Liver (tissue), 9 donors: ENCODE data around the gene LRRFIP1. TPM values are rescaled to one million over a fixed set of nuclear protein-coding genes. Genes with fewer than 3 reads are reported as not detected.
A peak's percentile ranks its signal among the peaks of the same experiment; 100 is the strongest.

Experiments used
- DNase-seq: peaks from one replicate; pipeline ENCODE4 v3.0.0-alpha.2; 2017; ENCODE audit warnings: low spot score
- H3K27ac ChIP-seq, 2 donors: one replicate each; pipeline ENCODE4 v1.7.0; 2013; ENCODE audit warnings: inconsistent platforms in 2 of 2, low read length in 2 of 2, control low read depth in 1 of 2, low read depth in 1 of 2, mild to moderate bottlenecking in 1 of 2
- H3K27me3 ChIP-seq, 4 donors: one replicate each; pipeline versions ENCODE4 v1.6.1 to v1.7.0; 2013; ENCODE audit warnings: low read length in 3 of 4, inconsistent platforms in 1 of 4, mild to moderate bottlenecking in 1 of 4, moderate library complexity in 1 of 4; ENCODE audit not compliant: control insufficient read depth in 4 of 4, insufficient read depth in 4 of 4
- H3K36me3 ChIP-seq, 4 donors: one replicate each; pipeline versions ENCODE4 v1.6.1 to v1.7.0; 2013; ENCODE audit warnings: low read length in 3 of 4, mild to moderate bottlenecking in 3 of 4, low read depth in 1 of 4, moderate library complexity in 1 of 4; ENCODE audit not compliant: control insufficient read depth in 4 of 4, insufficient read depth in 3 of 4
- H3K4me1 ChIP-seq, 4 donors: one replicate each; pipeline versions ENCODE4 v1.6.1 to v1.7.0; 2013; ENCODE audit warnings: low read length in 3 of 4, mild to moderate bottlenecking in 3 of 4, moderate library complexity in 1 of 4; ENCODE audit not compliant: control insufficient read depth in 4 of 4, insufficient read depth in 4 of 4
- H3K4me3 ChIP-seq, 3 donors: one replicate each; pipeline versions ENCODE4 v1.6.1 to v1.7.0; 2013; ENCODE audit warnings: low read length in 3 of 3, control low read depth in 1 of 3, low read depth in 1 of 3, mild to moderate bottlenecking in 1 of 3
- H3K9ac ChIP-seq, 2 donors: one replicate each; pipeline ENCODE4 v1.7.0; 2013; ENCODE audit warnings: low read length in 2 of 2, mild to moderate bottlenecking in 2 of 2, moderate library complexity in 2 of 2, control low read depth in 1 of 2, low read depth in 1 of 2
- H3K9me3 ChIP-seq, 4 donors: one replicate each; pipeline versions ENCODE4 v1.6.1 to v1.7.0; 2013; ENCODE audit warnings: low read length in 3 of 4; ENCODE audit not compliant: control insufficient read depth in 4 of 4
- ATF3 ChIP-seq: IDR thresholded peaks from 2 replicates; pipeline ENCODE4 v1.6.1; 2016; ENCODE audit warnings: antibody characterized with exemption
- CTCF ChIP-seq: fragments of 150-350 bp; IDR thresholded peaks from 2 replicates; pipeline ENCODE4 v1.5.1; 2017; ENCODE audit warnings: improper control_type of control experiment, low read depth, low read length; ENCODE audit not compliant: missing input control
- EGR1 ChIP-seq, 2 donors: IDR thresholded peaks; 2 replicates each; pipeline ENCODE4 v1.6.1; 2016 to 2018; ENCODE audit warnings: antibody characterized with exemption in 2 of 2, low read depth in 2 of 2
- FOXA1 ChIP-seq: IDR thresholded peaks from 2 replicates; pipeline ENCODE4 v1.6.1; 2016; ENCODE audit warnings: antibody characterized with exemption
- FOXA2 ChIP-seq: IDR thresholded peaks from 2 replicates; pipeline ENCODE4 v1.6.1; 2016; ENCODE audit warnings: antibody characterized with exemption
- GABPA ChIP-seq, 2 donors: IDR thresholded peaks in 1 of 2; conservative IDR thresholded peaks in 1 of 2; 2 replicates each; pipeline ENCODE4 v1.6.1; 2016; ENCODE audit warnings: antibody characterized with exemption in 2 of 2, mild to moderate bottlenecking in 1 of 2, moderate library complexity in 1 of 2
- HNF4A ChIP-seq, 2 donors: conservative IDR thresholded peaks; 2 replicates each; pipeline ENCODE4 v1.6.1; 2016; ENCODE audit warnings: antibody characterized with exemption in 2 of 2, mild to moderate bottlenecking in 2 of 2
- HNF4G ChIP-seq: IDR thresholded peaks from 2 replicates; pipeline ENCODE4 v1.6.1; 2016; ENCODE audit warnings: antibody characterized with exemption
- JUND ChIP-seq, 2 donors: IDR thresholded peaks; 2 replicates each; pipeline ENCODE4 v1.6.1; 2016; ENCODE audit warnings: antibody characterized with exemption in 2 of 2
- MAX ChIP-seq: IDR thresholded peaks from 2 replicates; pipeline ENCODE4 v1.6.1; 2016; ENCODE audit warnings: antibody characterized with exemption
- NR2F2 ChIP-seq: IDR thresholded peaks from 2 replicates; pipeline ENCODE4 v1.6.1; 2016; ENCODE audit warnings: antibody characterized with exemption
- RAD21 ChIP-seq, 2 donors: IDR thresholded peaks; 2 replicates each; pipeline ENCODE4 v1.6.1; 2016; ENCODE audit warnings: antibody characterized with exemption in 2 of 2, mild to moderate bottlenecking in 2 of 2
- REST ChIP-seq: IDR thresholded peaks from 2 replicates; pipeline ENCODE4 v1.6.1; 2016; ENCODE audit warnings: antibody characterized with exemption, mild to moderate bottlenecking
- RXRA ChIP-seq, 2 donors: IDR thresholded peaks; 2 replicates each; pipeline ENCODE4 v1.6.1; 2017 to 2018; ENCODE audit warnings: antibody characterized with exemption in 2 of 2, mild to moderate bottlenecking in 1 of 2
- SP1 ChIP-seq: IDR thresholded peaks from 2 replicates; pipeline ENCODE4 v1.6.1; 2018; ENCODE audit warnings: antibody characterized with exemption, mild to moderate bottlenecking
- TAF1 ChIP-seq: conservative IDR thresholded peaks from 2 replicates; pipeline ENCODE4 v1.6.1; 2016; ENCODE audit warnings: antibody characterized with exemption, mild to moderate bottlenecking
- YY1 ChIP-seq: IDR thresholded peaks from 2 replicates; pipeline ENCODE4 v1.6.1; 2016; ENCODE audit warnings: antibody characterized with exemption, mild to moderate bottlenecking
- ZBTB33 ChIP-seq: IDR thresholded peaks from 2 replicates; pipeline ENCODE4 v1.6.1; 2016; ENCODE audit warnings: antibody characterized with exemption
- WGBS: extraction: QIAGEN DNeasy Blood & Tissue Kit; methylation state at CpG from one replicate; pipeline ENCODE4 v1.1.7; 2013; 5-methylcytosine and 5-hydroxymethylcytosine counted together
- polyA plus RNA-seq, 2 donors: library from polyadenylated mRNA; stranded (reverse) in 1 of 2; unstranded in 1 of 2; fragments of 200-250 nt in 1 of 2; fragments of >200 nt in 1 of 2; fragmentation: Nextera tagmentation in 1 of 2; extraction: Ambion mirVana in 1 of 2; gene quantifications; one replicate each; pipeline versions ENCODE4 v1.2.1 to v1.2.3, GENCODE V29; 2013 to 2015
- total RNA-seq, 2 donors: library from RNA; depleted of rRNA; stranded (reverse); fragments of >200 nt; gene quantifications; one replicate each; pipeline ENCODE4 v1.2.3, GENCODE V29; 2014
- donor health status: healthy.
- donor health status: healthy.
- donor health status: healthy.
- donor health status: healthy.
- donor health status: healthy.

LRRFIP1 gene
- total and polyA plus RNA-seq, 4 donors = 13.3 to 56.1 (median 39.1) TPM

- no peak for TF ChIP-seq ZBTB33
Observed at GRCh38 chr2:237577956-237578870, 49.2 kb upstream of the LRRFIP1 start (continued).

- DNase-seq = no peak
- no peak overlapping the region for H3K9ac ChIP-seq
- no peaks in the 10 kb centered on the region for H3K9me3 ChIP-seq
- H3K4me1 ChIP-seq = peaks cover 7 to 47% (median 37%) of the 10 kb centered on the region in 4 donors
- no peaks in the 10 kb centered on the region for H3K27me3 ChIP-seq
- TF ChIP-seq RXRA (IDR thresholded peaks at IDR 0.05) (no peak), CTCF (no peak), FOXA2 (no peak), JUND (IDR thresholded peaks at IDR 0.05) (no peak), ZBTB33 (no peak), TAF1 (no peak), ATF3 (no peak), SP1 (no peak), NR2F2 (no peak), EGR1 (IDR thresholded peaks at IDR 0.05; ENCODE audit: low read depth in 2 of 2) (no peak), YY1 (no peak), MAX (no peak), HNF4A (conservative IDR thresholded peaks at IDR 0.05) (no peak), REST (no peak), HNF4G (no peak), FOXA1 (no peak), GABPA (IDR thresholded peaks at IDR 0.05 in 1 of 2, conservative IDR thresholded peaks at IDR 0.05 in 1 of 2) (no peak), RAD21 (IDR thresholded peaks at IDR 0.05) (no peak)
- peak overlapping the region in 1 of 2 donors; percentile 72 for H3K27ac ChIP-seq
- peaks cover 2 to 22% (median 12%) of the 10 kb centered on the region in 4 donors for H3K36me3 ChIP-seq
- WGBS = 78% methylated on average over 6 of the region's 6 CpGs
- H3K4me3 ChIP-seq = no peak overlapping the region
Observed at GRCh38 chr2:237581326-237581725, 46.1 kb upstream of the LRRFIP1 start.
